Panc1 (cell line): Measurements from ENCODE around the gene SUSD4.

Experiments
- POLR2AphosphoS5 ChIP-seq: IDR thresholded peaks from 2 replicates; pipeline ENCODE4 v1.6.1; 2012; ENCODE audit warnings: mild to moderate bottlenecking, low read depth, low read length, moderate library complexity
- SIN3A ChIP-seq: IDR thresholded peaks from 2 replicates; pipeline ENCODE4 v1.6.1; 2012; ENCODE audit warnings: low read depth, mild to moderate bottlenecking, low read length, moderate library complexity, borderline replicate concordance; ENCODE audit not compliant: insufficient read depth
- TCF7L2 ChIP-seq: IDR thresholded peaks from 2 replicates; pipeline ENCODE4 v1.6.1; 2011; ENCODE audit warnings: mild to moderate bottlenecking, low read depth, low read length, inconsistent platforms
- TF ChIP-seq, protein P1 (sequence below): fragments of 450-650 bp; IDR thresholded peaks from 2 replicates; pipeline ENCODE4 v1.5.1; 2017; ENCODE audit warnings: mild to moderate bottlenecking
- TF ChIP-seq, protein P2 (sequence below), 2 experiments: IDR thresholded peaks; 2 replicates each; pipeline ENCODE4 v1.6.1; 2011 to 2012; ENCODE audit warnings: low read depth in 2 of 2, control low read depth in 1 of 2, low read length in 1 of 2, mild to moderate bottlenecking in 1 of 2, moderate library complexity in 1 of 2; ENCODE audit not compliant: insufficient read depth in 1 of 2

DNA sequence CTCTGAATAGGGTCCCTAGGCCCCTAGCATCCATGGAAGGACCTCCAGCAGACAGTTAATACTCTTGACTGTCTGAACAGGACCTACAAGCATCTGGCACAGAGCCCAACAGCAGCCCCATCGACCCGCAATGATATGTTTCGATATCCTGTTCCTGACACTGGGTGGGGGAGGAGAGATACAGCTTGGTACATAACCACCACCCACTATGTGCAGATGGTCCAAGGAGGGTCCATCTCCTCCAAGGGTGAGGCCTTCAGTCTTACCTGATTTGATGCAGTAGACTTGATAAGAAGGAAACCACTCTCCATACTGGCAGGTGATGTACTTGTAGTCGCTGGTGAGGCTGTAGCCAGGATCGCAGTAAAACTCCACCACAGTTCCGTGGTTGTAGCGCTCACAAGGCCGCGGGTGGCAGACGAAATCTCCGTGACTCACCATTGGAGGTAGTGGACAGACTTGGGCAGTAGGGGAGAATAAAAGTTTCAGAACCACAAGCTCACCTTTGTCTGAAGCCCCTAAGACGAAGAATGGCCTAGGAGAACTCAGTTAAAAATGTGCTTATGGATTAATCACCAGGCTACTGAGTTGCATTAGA is 134.9 kb downstream of the SUSD4 start:
- TF ChIP-seq, protein P1, sequence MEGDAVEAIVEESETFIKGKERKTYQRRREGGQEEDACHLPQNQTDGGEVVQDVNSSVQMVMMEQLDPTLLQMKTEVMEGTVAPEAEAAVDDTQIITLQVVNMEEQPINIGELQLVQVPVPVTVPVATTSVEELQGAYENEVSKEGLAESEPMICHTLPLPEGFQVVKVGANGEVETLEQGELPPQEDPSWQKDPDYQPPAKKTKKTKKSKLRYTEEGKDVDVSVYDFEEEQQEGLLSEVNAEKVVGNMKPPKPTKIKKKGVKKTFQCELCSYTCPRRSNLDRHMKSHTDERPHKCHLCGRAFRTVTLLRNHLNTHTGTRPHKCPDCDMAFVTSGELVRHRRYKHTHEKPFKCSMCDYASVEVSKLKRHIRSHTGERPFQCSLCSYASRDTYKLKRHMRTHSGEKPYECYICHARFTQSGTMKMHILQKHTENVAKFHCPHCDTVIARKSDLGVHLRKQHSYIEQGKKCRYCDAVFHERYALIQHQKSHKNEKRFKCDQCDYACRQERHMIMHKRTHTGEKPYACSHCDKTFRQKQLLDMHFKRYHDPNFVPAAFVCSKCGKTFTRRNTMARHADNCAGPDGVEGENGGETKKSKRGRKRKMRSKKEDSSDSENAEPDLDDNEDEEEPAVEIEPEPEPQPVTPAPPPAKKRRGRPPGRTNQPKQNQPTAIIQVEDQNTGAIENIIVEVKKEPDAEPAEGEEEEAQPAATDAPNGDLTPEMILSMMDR, result no peak
- no peak for TF ChIP-seq POLR2AphosphoS5
- no peak for TF ChIP-seq SIN3A
- TF ChIP-seq, protein P2, sequence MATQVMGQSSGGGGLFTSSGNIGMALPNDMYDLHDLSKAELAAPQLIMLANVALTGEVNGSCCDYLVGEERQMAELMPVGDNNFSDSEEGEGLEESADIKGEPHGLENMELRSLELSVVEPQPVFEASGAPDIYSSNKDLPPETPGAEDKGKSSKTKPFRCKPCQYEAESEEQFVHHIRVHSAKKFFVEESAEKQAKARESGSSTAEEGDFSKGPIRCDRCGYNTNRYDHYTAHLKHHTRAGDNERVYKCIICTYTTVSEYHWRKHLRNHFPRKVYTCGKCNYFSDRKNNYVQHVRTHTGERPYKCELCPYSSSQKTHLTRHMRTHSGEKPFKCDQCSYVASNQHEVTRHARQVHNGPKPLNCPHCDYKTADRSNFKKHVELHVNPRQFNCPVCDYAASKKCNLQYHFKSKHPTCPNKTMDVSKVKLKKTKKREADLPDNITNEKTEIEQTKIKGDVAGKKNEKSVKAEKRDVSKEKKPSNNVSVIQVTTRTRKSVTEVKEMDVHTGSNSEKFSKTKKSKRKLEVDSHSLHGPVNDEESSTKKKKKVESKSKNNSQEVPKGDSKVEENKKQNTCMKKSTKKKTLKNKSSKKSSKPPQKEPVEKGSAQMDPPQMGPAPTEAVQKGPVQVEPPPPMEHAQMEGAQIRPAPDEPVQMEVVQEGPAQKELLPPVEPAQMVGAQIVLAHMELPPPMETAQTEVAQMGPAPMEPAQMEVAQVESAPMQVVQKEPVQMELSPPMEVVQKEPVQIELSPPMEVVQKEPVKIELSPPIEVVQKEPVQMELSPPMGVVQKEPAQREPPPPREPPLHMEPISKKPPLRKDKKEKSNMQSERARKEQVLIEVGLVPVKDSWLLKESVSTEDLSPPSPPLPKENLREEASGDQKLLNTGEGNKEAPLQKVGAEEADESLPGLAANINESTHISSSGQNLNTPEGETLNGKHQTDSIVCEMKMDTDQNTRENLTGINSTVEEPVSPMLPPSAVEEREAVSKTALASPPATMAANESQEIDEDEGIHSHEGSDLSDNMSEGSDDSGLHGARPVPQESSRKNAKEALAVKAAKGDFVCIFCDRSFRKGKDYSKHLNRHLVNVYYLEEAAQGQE (IDR thresholded peaks at IDR 0.05; ENCODE audit: insufficient read depth in 1 of 2, low read depth in 2 of 2, low read length in 1 of 2), result no peak
- no peak for TF ChIP-seq TCF7L2
